Measurements from ENCODE around the gene DDOST. TPM values are rescaled to one million over a fixed set of nuclear protein-coding genes. Genes with fewer than 3 reads are reported as not detected.

The DDOST gene
- total RNA-seq: 100 to 1,000 TPM in 2 of 4 donors, 10 to 100 TPM in 2; 72.4 to 146 (median 113) TPM

DNA sequence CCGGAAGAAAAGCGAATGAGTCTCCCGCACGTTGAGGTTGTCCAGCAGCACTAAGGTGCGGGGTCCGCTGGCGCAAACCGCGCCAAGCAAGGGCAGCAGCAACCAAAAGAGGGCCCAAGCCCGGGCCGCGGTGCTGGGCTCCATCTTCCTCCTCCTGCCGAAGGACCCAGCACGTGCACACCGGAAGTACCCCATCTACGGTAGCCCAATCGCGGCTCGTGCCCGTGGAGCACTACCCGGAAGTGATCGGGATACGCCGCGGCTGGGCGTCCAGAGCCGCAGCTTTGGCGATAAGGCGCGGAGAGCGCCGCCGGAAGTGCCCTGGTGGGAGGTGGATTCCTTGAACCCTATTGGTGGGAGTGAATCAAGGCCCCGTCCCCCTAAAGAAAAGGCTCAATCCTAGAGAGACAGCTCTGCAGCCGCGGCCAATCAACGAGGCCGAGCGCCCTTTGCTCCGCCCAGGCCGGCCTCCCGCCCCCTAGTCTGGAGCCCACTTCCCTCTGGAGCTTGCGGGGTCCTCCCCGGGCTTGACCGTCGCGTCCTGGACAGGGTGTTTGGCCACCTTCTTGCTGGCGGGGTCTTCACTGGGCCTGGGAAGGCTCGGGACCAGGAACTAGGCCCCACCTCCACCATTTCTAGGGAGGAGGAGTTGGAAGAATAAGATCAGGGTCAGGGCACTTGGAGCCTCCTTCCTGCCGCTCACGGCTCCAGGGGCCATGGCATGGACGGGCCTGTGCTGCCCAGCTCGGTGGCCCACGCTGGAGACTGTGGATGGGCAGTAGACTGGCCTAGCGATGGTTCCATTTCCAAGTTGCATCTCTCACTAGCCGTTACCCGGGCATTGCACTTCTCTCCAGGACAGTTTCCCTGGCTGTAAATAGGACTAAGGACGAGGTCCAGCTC lies at the start of gene DDOST:
Gene DDOST, minus strand, starts transcription at position 163 of the 903 bp plus-strand sequence. Its CDS starts 19 bp downstream, at position 144.
- H3K4me3 ChIP-seq (ENCODE audit: low read depth, poor library complexity, severe bottlenecking): peak within 1 kb of the TSS; percentile 81
- no peak for TF ChIP-seq POLR2A (IDR thresholded peaks at IDR 0.05)
- TF ChIP-seq, protein P1, sequence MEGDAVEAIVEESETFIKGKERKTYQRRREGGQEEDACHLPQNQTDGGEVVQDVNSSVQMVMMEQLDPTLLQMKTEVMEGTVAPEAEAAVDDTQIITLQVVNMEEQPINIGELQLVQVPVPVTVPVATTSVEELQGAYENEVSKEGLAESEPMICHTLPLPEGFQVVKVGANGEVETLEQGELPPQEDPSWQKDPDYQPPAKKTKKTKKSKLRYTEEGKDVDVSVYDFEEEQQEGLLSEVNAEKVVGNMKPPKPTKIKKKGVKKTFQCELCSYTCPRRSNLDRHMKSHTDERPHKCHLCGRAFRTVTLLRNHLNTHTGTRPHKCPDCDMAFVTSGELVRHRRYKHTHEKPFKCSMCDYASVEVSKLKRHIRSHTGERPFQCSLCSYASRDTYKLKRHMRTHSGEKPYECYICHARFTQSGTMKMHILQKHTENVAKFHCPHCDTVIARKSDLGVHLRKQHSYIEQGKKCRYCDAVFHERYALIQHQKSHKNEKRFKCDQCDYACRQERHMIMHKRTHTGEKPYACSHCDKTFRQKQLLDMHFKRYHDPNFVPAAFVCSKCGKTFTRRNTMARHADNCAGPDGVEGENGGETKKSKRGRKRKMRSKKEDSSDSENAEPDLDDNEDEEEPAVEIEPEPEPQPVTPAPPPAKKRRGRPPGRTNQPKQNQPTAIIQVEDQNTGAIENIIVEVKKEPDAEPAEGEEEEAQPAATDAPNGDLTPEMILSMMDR (IDR thresholded peaks at IDR 0.05): no peak
- peak; percentile 94 to 98 for DNase-seq (ENCODE audit: low spot score in 2 of 2)
- intact Hi-C loops (cut with DNase I; ENCODE audit: low total_unique reads): no loop called here
- 3 to 4% methylated on average over 22 to 24 of the region's 58 CpGs for WGBS, 2 donors

DNA sequence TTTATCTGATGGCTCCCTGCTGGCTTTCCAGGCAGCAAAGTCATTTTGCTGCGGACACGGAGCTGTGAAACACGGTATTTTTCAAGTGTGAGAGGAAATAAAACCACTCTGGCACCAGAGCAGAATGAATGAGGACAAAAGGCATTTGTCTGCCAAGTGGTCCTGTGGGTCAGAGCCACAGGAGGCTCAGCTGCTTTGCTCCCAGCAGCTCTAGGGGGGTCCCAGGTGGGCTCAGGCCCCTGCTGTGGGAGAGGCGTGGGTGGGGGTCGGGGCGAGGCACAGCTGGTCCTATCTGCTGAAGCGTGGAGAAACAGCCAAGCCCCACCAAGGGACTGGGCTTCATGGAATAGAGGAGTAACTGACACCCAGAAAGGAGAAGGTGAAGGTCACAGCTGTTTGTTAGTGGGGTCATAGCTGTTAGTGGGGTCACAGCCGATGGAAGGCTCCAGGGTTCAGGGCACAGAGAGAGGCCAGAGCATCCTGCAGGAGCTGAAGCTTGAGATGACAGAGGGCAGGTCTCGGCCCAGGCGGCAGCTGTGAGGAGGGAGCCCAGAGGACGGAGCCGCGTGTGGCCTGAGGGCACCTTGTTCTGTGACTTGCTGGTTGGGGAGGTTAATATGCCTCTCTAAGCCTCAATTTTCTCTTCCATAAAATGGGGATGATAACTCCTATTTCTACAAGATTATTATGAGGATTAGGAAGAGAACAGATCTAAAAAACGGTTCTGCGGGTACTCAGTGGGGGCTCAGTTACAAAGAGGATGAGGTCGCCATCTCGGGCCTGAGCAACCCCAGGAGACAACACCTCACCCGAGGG lies 49.5 kb upstream of the DDOST start:
- DNase-seq (ENCODE audit: low spot score in 2 of 2): no peak
- 67% methylated on average over 18 of the region's 18 CpGs for WGBS, 2 donors
- TF ChIP-seq POLR2A (IDR thresholded peaks at IDR 0.05): no peak
- H3K4me3 ChIP-seq (ENCODE audit: low read depth, poor library complexity, severe bottlenecking): no peak overlapping the region
- intact Hi-C loops (cut with DNase I; ENCODE audit: low total_unique reads): no loop called here

DNA sequence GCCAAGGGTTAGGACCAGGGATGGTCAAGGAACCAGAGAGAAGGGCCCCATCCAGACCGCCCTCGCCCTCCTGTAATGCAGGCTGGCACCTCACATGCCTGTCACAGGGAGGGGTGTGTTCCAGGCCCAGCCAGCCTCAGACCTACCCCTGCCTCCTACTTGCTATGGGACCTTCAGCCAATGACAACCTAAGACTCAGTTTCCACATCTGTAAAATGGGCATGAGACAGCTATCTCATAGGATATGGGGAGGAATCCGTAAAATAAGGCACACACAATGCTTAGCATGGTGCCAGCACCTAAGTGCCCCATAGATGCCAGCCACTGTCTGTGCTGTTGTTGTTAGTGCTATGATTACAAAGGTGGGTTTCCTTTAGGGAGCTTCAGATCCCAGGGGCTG lies 48.7 kb upstream of the DDOST start:
- 91 to 93% methylated on average over 3 of the region's 3 CpGs for WGBS, 2 donors
- intact Hi-C loops (cut with DNase I; ENCODE audit: low total_unique reads): no loop called here
- H3K4me3 ChIP-seq (ENCODE audit: low read depth, poor library complexity, severe bottlenecking): no peak overlapping the region
- TF ChIP-seq POLR2A (IDR thresholded peaks at IDR 0.05): no peak
- TF ChIP-seq, protein P1 (IDR thresholded peaks at IDR 0.05): no peak
- no peak for DNase-seq (ENCODE audit: low spot score in 2 of 2)

DNA sequence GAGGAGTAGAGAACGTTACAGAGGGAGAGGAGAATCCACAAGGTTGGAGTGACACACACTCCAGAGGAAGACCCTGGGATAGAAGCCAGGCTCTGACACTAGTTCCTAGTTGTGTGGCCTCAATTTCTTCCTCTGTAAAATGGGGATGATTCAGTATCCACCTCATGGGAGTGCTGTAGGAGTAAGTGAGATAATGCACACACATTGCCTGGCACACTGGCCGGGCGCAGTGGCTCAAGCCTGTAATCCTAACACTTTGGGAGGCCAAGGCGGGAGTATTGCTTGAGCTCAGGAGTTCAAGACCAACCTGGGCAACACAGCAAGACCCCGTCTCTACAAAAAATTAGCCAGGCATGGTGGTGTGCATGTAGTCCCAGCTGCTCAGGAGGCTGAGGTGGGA lies 47.7 kb upstream of the DDOST start:
- TF ChIP-seq POLR2A (IDR thresholded peaks at IDR 0.05): no peak
- TF ChIP-seq, protein P1 (IDR thresholded peaks at IDR 0.05): no peak
- H3K4me3 ChIP-seq (ENCODE audit: low read depth, poor library complexity, severe bottlenecking): no peak overlapping the region
- intact Hi-C loops (cut with DNase I; ENCODE audit: low total_unique reads): no loop called here
- 77 to 86% methylated on average over 5 of the region's 5 CpGs for WGBS, 2 donors
- no peak for DNase-seq (ENCODE audit: low spot score in 2 of 2)

DNA sequence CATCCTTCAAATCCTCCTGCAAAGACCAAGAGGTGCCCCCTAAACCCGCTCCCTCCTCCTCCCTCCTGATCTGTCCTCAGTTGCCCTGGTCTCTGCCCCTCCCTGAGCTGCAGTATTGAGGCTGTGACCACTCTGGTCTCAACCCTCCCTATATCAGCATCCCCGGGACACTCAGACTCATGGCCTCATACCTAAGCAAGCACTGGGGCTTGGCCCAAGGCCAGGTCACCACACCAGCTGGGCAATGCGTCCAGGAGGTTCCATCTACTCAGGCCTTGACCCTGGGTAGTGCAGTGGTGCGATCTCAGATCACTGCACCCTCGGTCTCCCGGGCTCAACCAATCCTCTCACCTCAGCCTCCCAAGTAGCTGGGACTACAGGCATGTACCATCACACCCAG lies 46.9 kb upstream of the DDOST start:
- no peak overlapping the region for H3K4me3 ChIP-seq (ENCODE audit: low read depth, poor library complexity, severe bottlenecking)
- intact Hi-C loops (cut with DNase I; ENCODE audit: low total_unique reads): no loop called here
- WGBS, 2 donors: 83 to 91% methylated on average over 5 to 6 of the region's 6 CpGs
- TF ChIP-seq, protein P1 (IDR thresholded peaks at IDR 0.05): no peak
- no peak for DNase-seq (ENCODE audit: low spot score in 2 of 2)

DNA sequence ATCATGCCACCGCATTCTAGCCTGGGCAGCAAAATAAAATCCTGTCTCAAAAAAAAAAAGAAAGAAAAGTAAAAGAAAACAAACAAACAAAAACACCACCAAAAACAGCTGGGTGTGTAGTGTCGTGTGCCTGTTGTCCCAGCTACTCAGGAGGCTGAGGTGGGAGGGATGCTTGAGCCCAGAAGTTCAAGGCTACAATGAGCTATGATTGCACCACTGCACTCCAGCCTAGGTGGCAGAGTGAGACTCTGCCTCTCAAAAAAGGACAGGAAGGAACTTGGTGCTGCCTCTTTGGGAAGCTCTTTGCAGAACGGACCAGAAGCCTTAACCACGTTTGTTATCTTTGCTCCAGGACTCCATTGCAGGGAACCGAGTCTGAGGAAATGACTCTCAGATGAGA lies 45.7 kb upstream of the DDOST start:
- no peak for DNase-seq (ENCODE audit: low spot score in 2 of 2)
- H3K4me3 ChIP-seq (ENCODE audit: low read depth, poor library complexity, severe bottlenecking): no peak overlapping the region
- intact Hi-C loops (cut with DNase I; ENCODE audit: low total_unique reads): no loop called here
- WGBS, 2 donors: 55 to 58% methylated on average over 5 of the region's 5 CpGs
- no peak for TF ChIP-seq POLR2A (IDR thresholded peaks at IDR 0.05)
- TF ChIP-seq, protein P1 (IDR thresholded peaks at IDR 0.05): no peak
